Colonic mucosa (tissue), 4 donors: ENCODE data around the gene SUMF1. TPM values are rescaled to one million over a fixed set of nuclear protein-coding genes. Genes with fewer than 3 reads are reported as not detected.

Source experiments
- DNase-seq: peaks from one replicate; pipeline ENCODE4 v3.0.0-alpha.2; 2020
- H3K27ac ChIP-seq: fragments of 200-600 bp; one replicate; pipeline ENCODE4 v1.8.0; 2021
- H3K27me3 ChIP-seq: fragments of 200-600 bp; one replicate; pipeline ENCODE4 v1.8.0; 2021
- H3K36me3 ChIP-seq: fragments of 200-600 bp; one replicate; pipeline ENCODE4 v1.8.0; 2021
- H3K4me1 ChIP-seq: fragments of 200-600 bp; one replicate; pipeline ENCODE4 v1.8.0; 2021; ENCODE audit warnings: mild to moderate bottlenecking
- H3K4me3 ChIP-seq: fragments of 200-600 bp; one replicate; pipeline ENCODE4 v1.8.0; 2021
- H3K9ac ChIP-seq, 2 donors: one replicate each; pipeline ENCODE4 v1.7.0; 2013; ENCODE audit warnings: control low read depth in 2 of 2, low read depth in 2 of 2, low read length in 2 of 2
- H3K9me3 ChIP-seq: fragments of 200-600 bp; one replicate; pipeline ENCODE4 v1.8.0; 2021
- CTCF ChIP-seq: fragments of 200-600 bp; IDR thresholded peaks from one replicate; pipeline ENCODE4 v1.8.0; 2022; ENCODE audit warnings: antibody characterized with exemption, mild to moderate bottlenecking
- intact Hi-C: fragments of 100-400 bp; cut with DNase I; formaldehyde crosslinking; loops from one replicate; pipeline ENCODE4 v1.14.1; 2022
- total RNA-seq, 2 donors: library from RNA; stranded (reverse); fragmentation: NEBNext Ultra II Directional in 1 of 2; extraction: Animal tissue kit (Norgen Biotek cat#: 25700) in 1 of 2; gene quantifications; one replicate each; pipeline ENCODE4 v1.2.1, GENCODE V29; 2021
- donor health status: healthy.
- donor health status: DM: no; HTN: no; CAD: no.
- donor health status: DM: no; HTN: no; CAD: no.

The SUMF1 gene
- total RNA-seq, 2 donors from 2014 or later = 37.6 to 43.9 TPM

DNA sequence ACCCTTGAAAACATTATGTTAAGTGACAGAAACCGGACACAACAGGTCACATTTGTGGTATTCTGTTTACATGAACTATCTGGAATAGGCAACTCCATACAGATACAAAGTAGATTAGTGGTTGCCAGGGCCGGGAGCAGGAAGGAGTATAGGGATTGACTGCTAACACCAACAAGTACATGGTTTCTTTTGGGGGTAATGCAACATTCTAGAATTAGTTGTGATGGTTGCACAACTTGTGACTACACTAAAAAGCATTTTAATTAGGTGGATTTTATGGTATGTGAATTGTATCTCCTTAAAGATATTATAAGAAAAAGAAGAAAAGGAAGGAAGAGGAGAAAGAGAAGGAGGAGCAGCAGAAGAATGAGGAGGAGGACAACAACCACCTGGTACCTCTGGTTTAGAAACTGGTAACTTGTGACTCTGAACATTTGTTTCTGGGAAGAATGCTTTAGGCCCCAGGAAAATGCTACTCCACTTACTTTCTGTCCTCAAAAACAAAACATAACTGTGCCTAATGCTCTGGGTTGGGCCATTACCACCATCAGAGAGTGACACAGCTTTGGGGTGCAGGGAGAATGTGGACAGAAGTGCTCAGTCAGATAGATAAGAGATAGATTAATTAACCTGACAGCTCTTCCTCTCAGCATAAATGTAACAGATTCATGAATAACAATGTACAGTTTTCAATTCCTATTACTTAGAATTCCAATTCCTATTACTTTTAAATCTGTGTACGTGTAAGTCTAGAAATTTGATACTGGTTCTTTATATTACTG is 143.6 kb downstream of the SUMF1 start:
- no peak for DNase-seq
- no peak for TF ChIP-seq CTCF
- intact Hi-C loops = no loop called here
- Histone ChIP-seq H3K36me3 (no peaks in the 10 kb centered on the region), H3K4me1 (no peaks in the 10 kb centered on the region), H3K27me3 (no peaks in the 10 kb centered on the region), H3K9ac (no peak overlapping the region), H3K9me3 (no peaks in the 10 kb centered on the region), H3K27ac (no peak overlapping the region), H3K4me3 (no peak overlapping the region)

DNA sequence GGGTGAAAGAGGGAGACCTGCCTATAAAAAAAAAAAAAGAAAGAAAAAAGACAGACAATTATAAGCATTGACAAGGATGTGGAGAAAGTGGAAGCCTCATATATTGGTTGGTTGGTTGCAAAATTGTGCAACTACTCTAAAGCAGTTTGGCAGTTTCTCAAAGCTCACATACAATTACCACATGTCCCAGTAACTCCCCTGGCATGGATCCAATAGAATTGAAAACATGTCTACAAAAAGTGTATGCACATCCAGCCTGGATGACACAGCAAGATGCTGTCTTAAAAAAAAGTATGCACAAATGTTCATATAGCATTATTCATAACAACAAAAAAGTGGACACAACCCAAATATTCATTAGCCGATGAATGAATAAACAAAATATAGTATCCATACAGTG is 144.4 kb downstream of the SUMF1 start:
- H3K27me3 ChIP-seq = no peaks in the 10 kb centered on the region
- H3K9me3 ChIP-seq = no peaks in the 10 kb centered on the region
- no peaks in the 10 kb centered on the region for H3K36me3 ChIP-seq
- H3K27ac ChIP-seq = no peak overlapping the region
- H3K9ac ChIP-seq = no peak overlapping the region
- no peak overlapping the region for H3K4me3 ChIP-seq
- DNase-seq = no peak
- intact Hi-C loops = no loop called here
- H3K4me1 ChIP-seq = no peaks in the 10 kb centered on the region
- no peak for TF ChIP-seq CTCF

GRCh38 chr3:4321732-4322131 is 145.3 kb downstream of the SUMF1 start:
- Histone ChIP-seq H3K27me3 (no peaks in the 10 kb centered on the region), H3K9me3 (no peaks in the 10 kb centered on the region), H3K4me1 (no peaks in the 10 kb centered on the region), H3K36me3 (no peaks in the 10 kb centered on the region), H3K27ac (no peak overlapping the region), H3K9ac (no peak overlapping the region), H3K4me3 (no peak overlapping the region)
- DNase-seq = no peak
- intact Hi-C loops = no loop called here
- no peak for TF ChIP-seq CTCF

DNA sequence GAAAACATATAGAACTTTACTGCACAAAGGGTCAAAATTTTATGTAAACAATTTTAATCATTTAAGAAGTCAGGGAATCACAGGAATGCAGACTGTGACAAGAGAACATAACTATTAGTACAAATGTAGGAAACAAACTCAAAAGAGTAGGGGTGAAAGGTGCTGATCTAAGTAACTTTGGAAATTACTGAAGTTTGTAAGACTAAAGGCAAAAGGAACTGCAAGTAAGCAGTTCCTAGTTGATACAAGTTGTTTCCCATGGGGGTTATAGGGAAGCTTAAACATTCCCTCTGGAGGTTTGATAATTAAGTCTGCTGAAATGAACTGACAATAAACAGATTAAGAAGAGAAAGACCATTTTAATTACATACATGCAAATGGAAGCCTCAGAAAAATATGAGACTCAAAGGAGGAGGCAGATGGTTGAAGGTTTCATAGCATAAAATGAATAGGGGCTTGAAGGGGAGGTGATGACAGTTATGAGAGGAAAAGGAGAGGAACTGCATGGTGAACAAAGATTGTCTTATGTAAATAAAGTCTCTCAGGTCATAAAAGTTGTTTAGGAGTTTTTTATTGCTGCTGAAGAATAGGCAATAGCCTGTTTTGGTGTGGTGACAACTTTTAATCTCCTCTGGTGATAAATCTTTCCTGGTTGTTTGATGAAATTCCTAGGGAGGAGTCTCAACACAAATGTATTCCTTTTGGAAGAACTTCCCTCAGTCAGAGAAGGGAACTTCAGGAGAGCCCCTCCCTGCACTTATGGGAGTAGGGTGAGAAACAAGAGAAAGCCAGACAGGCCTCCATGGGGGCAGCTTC is 146.8 kb downstream of the SUMF1 start:
- Histone ChIP-seq H3K4me1 (no peaks in the 10 kb centered on the region), H3K9me3 (no peaks in the 10 kb centered on the region), H3K36me3 (no peaks in the 10 kb centered on the region), H3K9ac (no peak overlapping the region), H3K27ac (no peak overlapping the region), H3K27me3 (no peaks in the 10 kb centered on the region), H3K4me3 (no peak overlapping the region)
- TF ChIP-seq CTCF = no peak
- intact Hi-C loops = no loop called here
- no peak for DNase-seq

- Histone ChIP-seq H3K9ac (no peak overlapping the region), H3K4me3 (no peak overlapping the region), H3K27me3 (no peaks in the 10 kb centered on the region), H3K9me3 (no peaks in the 10 kb centered on the region), H3K4me1 (no peaks in the 10 kb centered on the region), H3K27ac (no peak overlapping the region), H3K36me3 (no peaks in the 10 kb centered on the region)
- intact Hi-C loops = no loop called here
- TF ChIP-seq CTCF = no peak
- DNase-seq = no peak
These were observed 152.4 kb downstream of the SUMF1 start for GRCh38 chr3:4314688-4315087.
